Loucy (cell line): ENCODE results near the gene SLC6A2.

Source experiments
- EZH2phosphoT487 ChIP-seq: fragments of 200-600 bp; IDR thresholded peaks from 2 replicates; pipeline ENCODE4 v1.6.1; 2018; ENCODE audit warnings: antibody characterized with exemption, mild to moderate bottlenecking, moderate library complexity, borderline replicate concordance
- TF ChIP-seq, protein P1 (sequence below): fragments of 200-600 bp; sonication (generic); conservative IDR thresholded peaks from 2 replicates; pipeline ENCODE4 v1.5.1; 2014; ENCODE audit warnings: mild to moderate bottlenecking, antibody characterized with exemption, low read length

GRCh38 chr16:55682086-55682485 is 26.3 kb downstream of the SLC6A2 start:
- TF ChIP-seq, protein P1, sequence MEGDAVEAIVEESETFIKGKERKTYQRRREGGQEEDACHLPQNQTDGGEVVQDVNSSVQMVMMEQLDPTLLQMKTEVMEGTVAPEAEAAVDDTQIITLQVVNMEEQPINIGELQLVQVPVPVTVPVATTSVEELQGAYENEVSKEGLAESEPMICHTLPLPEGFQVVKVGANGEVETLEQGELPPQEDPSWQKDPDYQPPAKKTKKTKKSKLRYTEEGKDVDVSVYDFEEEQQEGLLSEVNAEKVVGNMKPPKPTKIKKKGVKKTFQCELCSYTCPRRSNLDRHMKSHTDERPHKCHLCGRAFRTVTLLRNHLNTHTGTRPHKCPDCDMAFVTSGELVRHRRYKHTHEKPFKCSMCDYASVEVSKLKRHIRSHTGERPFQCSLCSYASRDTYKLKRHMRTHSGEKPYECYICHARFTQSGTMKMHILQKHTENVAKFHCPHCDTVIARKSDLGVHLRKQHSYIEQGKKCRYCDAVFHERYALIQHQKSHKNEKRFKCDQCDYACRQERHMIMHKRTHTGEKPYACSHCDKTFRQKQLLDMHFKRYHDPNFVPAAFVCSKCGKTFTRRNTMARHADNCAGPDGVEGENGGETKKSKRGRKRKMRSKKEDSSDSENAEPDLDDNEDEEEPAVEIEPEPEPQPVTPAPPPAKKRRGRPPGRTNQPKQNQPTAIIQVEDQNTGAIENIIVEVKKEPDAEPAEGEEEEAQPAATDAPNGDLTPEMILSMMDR: no peak
- no peak for TF ChIP-seq EZH2phosphoT487
